CD4-positive, alpha-beta T cell (primary cell): Measurements from ENCODE around the gene CAMTA1. TPM values are rescaled to one million over a fixed set of nuclear protein-coding genes. Genes with fewer than 3 reads are reported as not detected.

Source experiments
- ATAC-seq: fragments of 200-7000 bp; cut with Tn5 transposase; one replicate; pipeline ENCODE4 v1.10.0; 2022; ENCODE audit warnings: mild to moderate bottlenecking; ENCODE audit not compliant: poor library complexity
- CTCF ChIA-PET: fragments of 350-600 bp; sonication (Branson Sonifier 250); formaldehyde crosslinking; loops from one replicate; lab custom pipeline; 2021; ENCODE audit warnings: antibody characterized with exemption, inconsistent platforms; lab: Charles Lee
- POLR2A ChIA-PET: fragments of 350-600 bp; sonication (Branson Sonifier 250); formaldehyde crosslinking; loops from one replicate; lab custom pipeline; 2021; ENCODE audit warnings: antibody characterized with exemption, inconsistent platforms; lab: Charles Lee
- DNase-seq, 14 experiments: peaks; one replicate each; pipeline ENCODE4 v3.0.0-alpha.2; 2013 to 2020; ENCODE audit warnings: mixed read lengths in 2 of 14
- H3K27ac ChIP-seq, 2 donors: one replicate each; pipeline versions ENCODE4 v1.5.1 to v1.7.0; 2013; ENCODE audit warnings: low read length in 2 of 2, low read depth in 1 of 2, mild to moderate bottlenecking in 1 of 2
- H3K27me3 ChIP-seq, 2 experiments: 1 replicate in 1 of 2; 2 replicates in 1 of 2; pipeline versions ENCODE4 v1.6.1 to v1.7.0; 2013; ENCODE audit warnings: low read length in 2 of 2, control low read depth in 1 of 2, mild to moderate bottlenecking in 1 of 2, moderate library complexity in 1 of 2; ENCODE audit not compliant: insufficient read depth in 2 of 2, control insufficient read depth in 1 of 2
- H3K36me3 ChIP-seq: one replicate; pipeline ENCODE4 v1.6.1; 2013; ENCODE audit warnings: low read length, control low read depth; ENCODE audit not compliant: insufficient read depth
- H3K4me1 ChIP-seq: one replicate; pipeline ENCODE4 v1.6.1; 2013; ENCODE audit warnings: low read length, control low read depth; ENCODE audit not compliant: insufficient read depth
- H3K4me3 ChIP-seq: one replicate; pipeline ENCODE4 v1.5.1; 2013; ENCODE audit warnings: mild to moderate bottlenecking, low read length, moderate library complexity
- H3K9me3 ChIP-seq, 2 experiments: 1 replicate in 1 of 2; 2 replicates in 1 of 2; pipeline versions ENCODE4 v1.6.1 to v1.7.0; 2013; ENCODE audit warnings: low read length in 2 of 2, mild to moderate bottlenecking in 2 of 2, control low read depth in 1 of 2, moderate library complexity in 1 of 2; ENCODE audit not compliant: control insufficient read depth in 1 of 2, insufficient read depth in 1 of 2
- H3K27ac Mint-ChIP-seq: one replicate; pipeline ENCODE4 v1.8.0; 2020; ENCODE audit warnings: mixed read lengths
- H3K27me3 Mint-ChIP-seq: one replicate; pipeline ENCODE4 v1.8.0; 2021; ENCODE audit warnings: mixed read lengths
- H3K36me3 Mint-ChIP-seq: one replicate; pipeline ENCODE4 v1.8.0; 2021; ENCODE audit warnings: low read depth, mixed read lengths
- H3K4me1 Mint-ChIP-seq: one replicate; pipeline ENCODE4 v1.8.0; 2021; ENCODE audit warnings: low read depth, mixed read lengths
- H3K4me3 Mint-ChIP-seq: one replicate; pipeline ENCODE4 v1.8.0; 2020; ENCODE audit warnings: mild to moderate bottlenecking, mixed read lengths
- H3K9me3 Mint-ChIP-seq: one replicate; pipeline ENCODE4 v1.8.0; 2020; ENCODE audit warnings: mixed read lengths
- intact Hi-C, 2 experiments: fragments of 100-400 bp; cut with DNase I in 1 of 2; cut with micrococcal nuclease in 1 of 2; formaldehyde crosslinking; loops; one replicate each; pipeline versions ENCODE4 v1.15.1 to v1.9.0; 2023 to 2025; cut with DNase I, micrococcal nuclease
- total RNA-seq, 174 experiments: library from RNA in 2 of 174; stranded (reverse) in 2 of 174; gene quantifications; one replicate each; pipeline ENCODE4 v1.2.3 and lab custom pipeline; 2021 to 2026
- TF ChIP-seq, protein P1 (sequence below): fragments of 200-600 bp; IDR thresholded peaks from one replicate; pipeline ENCODE4 v1.8.0; 2022; ENCODE audit warnings: antibody characterized with exemption, mild to moderate bottlenecking

The CAMTA1 gene
- total RNA-seq, 2 experiments from 2014 or later: 38.6 to 39.3 TPM

DNA sequence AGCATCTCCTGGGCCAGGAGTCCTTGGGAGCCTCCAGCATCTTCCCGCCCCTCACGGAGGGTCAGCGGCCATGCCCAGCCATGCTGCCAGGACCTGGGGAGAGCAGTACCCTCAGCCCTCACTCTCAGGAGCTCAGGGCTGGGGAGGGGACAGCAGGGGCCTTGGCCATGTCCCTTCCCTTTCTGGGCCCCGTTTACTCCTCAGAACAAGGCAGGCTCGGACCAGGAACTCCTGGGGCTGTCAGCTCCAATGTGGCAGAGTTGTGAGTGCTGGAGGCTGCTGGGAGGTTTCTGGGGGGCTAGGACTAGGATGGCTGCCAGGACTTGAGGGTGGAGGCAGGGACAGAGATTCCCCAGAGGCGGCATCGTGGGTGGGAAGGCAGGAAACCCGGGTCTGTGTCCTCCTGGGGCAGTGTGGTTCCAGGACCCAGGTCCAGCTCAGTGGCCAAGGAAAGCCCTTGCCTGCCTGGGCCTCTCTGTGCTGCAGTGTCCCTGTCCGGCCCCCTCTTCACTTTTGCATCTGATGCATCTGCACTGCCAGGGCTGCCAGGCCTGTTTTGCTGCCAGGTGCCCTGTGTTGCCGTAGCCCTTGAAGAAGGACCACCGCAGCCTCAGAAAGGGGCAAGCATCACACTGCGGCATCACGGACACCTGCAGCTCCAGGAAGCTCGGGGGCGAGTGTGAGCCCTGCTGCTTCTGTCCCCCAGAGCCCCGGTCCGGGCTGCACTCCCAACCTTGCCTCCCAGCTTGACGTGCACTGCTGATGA is 223.9 kb downstream of the CAMTA1 start:
- Mint-ChIP-seq H3K36me3 (no peaks in the 10 kb centered on the region), H3K4me1 (no peaks in the 10 kb centered on the region), H3K27ac (no peak overlapping the region), H3K27me3 (no peaks in the 10 kb centered on the region), H3K4me3 (no peak overlapping the region), H3K9me3 (no peaks in the 10 kb centered on the region)
- DNase-seq (no peak), ATAC-seq (no peak)
- Histone ChIP-seq H3K9me3 (peaks cover 0 to 5% of the 10 kb centered on the region in 2 experiments), H3K4me3 (no peak overlapping the region), H3K27ac (no peak overlapping the region), H3K4me1 (no peaks in the 10 kb centered on the region), H3K36me3 (no peaks in the 10 kb centered on the region), H3K27me3 (peaks cover 0 to 2% of the 10 kb centered on the region in 2 experiments)
- TF ChIP-seq, protein P1, sequence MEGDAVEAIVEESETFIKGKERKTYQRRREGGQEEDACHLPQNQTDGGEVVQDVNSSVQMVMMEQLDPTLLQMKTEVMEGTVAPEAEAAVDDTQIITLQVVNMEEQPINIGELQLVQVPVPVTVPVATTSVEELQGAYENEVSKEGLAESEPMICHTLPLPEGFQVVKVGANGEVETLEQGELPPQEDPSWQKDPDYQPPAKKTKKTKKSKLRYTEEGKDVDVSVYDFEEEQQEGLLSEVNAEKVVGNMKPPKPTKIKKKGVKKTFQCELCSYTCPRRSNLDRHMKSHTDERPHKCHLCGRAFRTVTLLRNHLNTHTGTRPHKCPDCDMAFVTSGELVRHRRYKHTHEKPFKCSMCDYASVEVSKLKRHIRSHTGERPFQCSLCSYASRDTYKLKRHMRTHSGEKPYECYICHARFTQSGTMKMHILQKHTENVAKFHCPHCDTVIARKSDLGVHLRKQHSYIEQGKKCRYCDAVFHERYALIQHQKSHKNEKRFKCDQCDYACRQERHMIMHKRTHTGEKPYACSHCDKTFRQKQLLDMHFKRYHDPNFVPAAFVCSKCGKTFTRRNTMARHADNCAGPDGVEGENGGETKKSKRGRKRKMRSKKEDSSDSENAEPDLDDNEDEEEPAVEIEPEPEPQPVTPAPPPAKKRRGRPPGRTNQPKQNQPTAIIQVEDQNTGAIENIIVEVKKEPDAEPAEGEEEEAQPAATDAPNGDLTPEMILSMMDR: no peak
- intact Hi-C loops: no loop called here
- POLR2A ChIA-PET: no interaction called here
- CTCF ChIA-PET: no interaction called here

DNA sequence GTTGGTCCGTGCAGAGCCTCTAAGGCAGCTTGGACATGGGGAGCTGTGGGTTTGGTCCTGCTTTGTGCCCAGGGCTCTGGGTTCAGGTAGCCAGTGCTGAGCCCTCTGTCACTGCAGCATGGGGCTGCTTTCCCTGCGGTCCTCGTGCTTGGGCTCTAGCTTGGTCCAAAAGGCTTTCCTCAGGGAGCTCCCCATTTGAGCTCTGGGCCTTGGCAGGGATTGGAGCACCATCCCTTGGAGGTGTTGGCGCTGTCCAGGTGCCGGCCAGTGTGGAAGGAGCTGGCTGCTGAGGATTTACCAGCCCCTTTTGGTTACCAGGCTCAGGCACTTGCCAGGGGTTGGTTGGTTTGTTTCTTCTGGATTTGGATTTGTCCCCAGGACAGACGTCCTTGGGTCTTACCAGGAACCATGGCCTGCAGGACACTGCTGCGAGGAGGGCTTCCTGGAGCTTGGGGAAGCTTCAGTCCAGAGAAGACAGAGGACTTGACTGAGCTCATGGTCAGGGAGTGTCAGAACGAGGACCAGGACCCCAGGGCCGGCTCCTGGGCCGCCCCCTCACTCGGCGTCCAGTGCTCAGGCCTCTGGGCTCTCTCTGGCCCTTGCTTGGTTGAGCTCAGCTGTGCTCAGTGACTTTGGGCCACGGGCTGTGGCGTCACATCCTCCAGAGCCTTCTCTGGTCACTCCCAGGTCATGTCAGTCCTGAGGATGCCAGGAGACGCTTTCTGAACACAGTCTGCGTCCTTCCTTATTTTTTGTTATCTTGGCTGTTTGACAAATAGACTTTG is 224.7 kb downstream of the CAMTA1 start:
- H3K4me3 Mint-ChIP-seq: no peak overlapping the region
- ChIA-PET CTCF (no interaction called here), POLR2A (no interaction called here)
- H3K27me3 ChIP-seq: peaks cover 0 to 2% of the 10 kb centered on the region in 2 experiments
- ATAC-seq (no peak), DNase-seq (no peak)
- H3K27me3 Mint-ChIP-seq: no peaks in the 10 kb centered on the region
- H3K27ac Mint-ChIP-seq: no peak overlapping the region
- no peaks in the 10 kb centered on the region for H3K4me1 Mint-ChIP-seq
- no peak overlapping the region for H3K27ac ChIP-seq
- TF ChIP-seq, protein P1: no peak
- no peaks in the 10 kb centered on the region for H3K4me1 ChIP-seq
- no peak overlapping the region for H3K4me3 ChIP-seq
- no peaks in the 10 kb centered on the region for H3K9me3 Mint-ChIP-seq
- no peaks in the 10 kb centered on the region for H3K36me3 ChIP-seq
- intact Hi-C loops: no loop called here
- H3K9me3 ChIP-seq: peaks cover 0 to 5% of the 10 kb centered on the region in 2 experiments
- no peaks in the 10 kb centered on the region for H3K36me3 Mint-ChIP-seq

DNA sequence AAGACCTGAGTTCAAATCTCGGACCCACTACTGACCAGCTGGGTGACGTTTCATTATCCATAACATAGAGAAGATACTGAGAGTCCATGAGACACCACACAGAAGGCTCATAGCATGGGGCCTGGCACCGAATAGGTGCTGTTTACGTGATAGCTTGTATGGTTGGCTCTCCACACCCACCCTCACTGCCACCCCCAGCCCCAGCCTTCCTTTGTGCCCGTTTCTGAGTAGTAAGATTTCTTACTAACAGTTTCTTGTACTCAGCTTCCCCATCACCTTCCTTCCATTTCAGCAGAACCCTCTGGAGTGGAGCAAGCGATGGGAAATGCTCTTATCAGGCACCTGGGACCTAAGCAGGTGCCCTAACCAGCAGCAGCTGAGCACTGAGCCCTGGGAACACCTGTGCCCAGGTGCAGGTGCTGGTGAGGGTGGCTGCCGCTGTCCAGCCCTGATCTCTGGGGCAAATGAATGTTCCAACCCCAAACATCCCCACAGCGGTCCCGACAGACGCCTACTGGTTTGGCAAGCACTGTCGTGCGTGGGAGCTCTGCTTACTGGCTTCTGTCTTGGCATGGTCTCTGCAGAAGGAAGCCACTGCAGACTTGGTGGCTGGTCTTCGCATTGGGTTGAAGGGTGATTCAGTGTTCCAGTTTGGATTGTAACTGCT is 225.4 kb downstream of the CAMTA1 start:
- no peak overlapping the region for H3K27ac Mint-ChIP-seq
- ATAC-seq (no peak), DNase-seq (no peak)
- Histone ChIP-seq H3K9me3 (peaks cover 0 to 5% of the 10 kb centered on the region in 2 experiments), H3K27ac (no peak overlapping the region), H3K36me3 (no peaks in the 10 kb centered on the region), H3K4me1 (no peaks in the 10 kb centered on the region), H3K27me3 (peaks cover 0 to 2% of the 10 kb centered on the region in 2 experiments), H3K4me3 (no peak overlapping the region)
- no peaks in the 10 kb centered on the region for H3K36me3 Mint-ChIP-seq
- H3K4me1 Mint-ChIP-seq: no peaks in the 10 kb centered on the region
- POLR2A ChIA-PET: no interaction called here
- no peak overlapping the region for H3K4me3 Mint-ChIP-seq
- TF ChIP-seq, protein P1: no peak
- CTCF ChIA-PET: no interaction called here
- no peaks in the 10 kb centered on the region for H3K9me3 Mint-ChIP-seq
- intact Hi-C loops: no loop called here
- no peaks in the 10 kb centered on the region for H3K27me3 Mint-ChIP-seq
